ENCODE results near the gene GID8. TPM values are rescaled to one million over a fixed set of nuclear protein-coding genes. Genes with fewer than 3 reads are reported as not detected.

The GID8 gene
- total and polyA plus RNA-seq, 2 of the 4 experiments (the other 2 are of a cell fraction): 21.5 to 33.9 TPM

DNA sequence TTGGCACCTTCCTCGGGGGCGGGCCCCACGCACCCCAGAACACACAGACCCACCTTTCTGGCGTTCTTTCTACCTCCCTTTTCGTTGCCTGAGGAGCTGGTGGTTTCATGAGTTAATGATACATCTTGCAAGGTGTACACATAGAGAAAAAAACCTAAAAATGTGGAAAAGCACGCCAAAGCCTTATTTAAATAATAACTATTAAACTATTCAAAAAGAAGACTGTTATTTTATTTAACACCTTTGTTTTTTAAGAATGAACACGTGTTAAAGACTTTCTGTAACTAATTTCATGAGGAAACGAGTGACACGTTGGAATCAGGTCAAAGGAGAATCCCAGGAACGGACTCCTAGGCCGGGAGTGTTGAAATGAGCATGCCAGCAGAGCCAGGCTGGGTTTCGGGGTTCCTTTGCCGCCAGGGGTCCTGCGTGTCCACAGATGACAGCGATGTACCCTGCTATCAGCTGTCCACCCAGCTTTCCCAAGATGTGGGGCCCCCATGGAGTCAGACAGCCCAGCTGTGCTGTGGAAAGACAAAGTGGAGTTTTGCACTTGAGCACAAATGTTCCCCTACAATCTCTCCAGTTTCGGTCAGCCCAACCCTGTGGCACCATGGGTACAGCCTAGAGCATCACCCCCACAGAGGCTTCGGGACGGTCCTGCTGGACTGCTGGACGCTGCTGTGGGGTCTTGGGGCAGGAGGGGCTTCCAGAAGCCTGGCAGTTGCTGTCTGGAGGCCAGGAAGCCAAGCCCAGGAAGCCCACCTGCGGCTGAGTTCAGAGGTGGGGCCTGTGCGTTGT is 30.6 kb downstream of the GID8 start:
- CTCF ChIA-PET: no interaction called here

More for the DNA sequence above, 30.6 kb downstream of the GID8 start:
- Histone ChIP-seq H3K18ac (ENCODE audit: low read depth, low read length) (no peak overlapping the region), H3K9ac (ENCODE audit: low read depth, low read length) (no peak overlapping the region), H4K91ac (ENCODE audit: insufficient read depth, low read depth, low read length) (no peak overlapping the region), H3K27ac (ENCODE audit: insufficient read depth, low read length) (no peak overlapping the region), H3K4ac (ENCODE audit: low read depth, low read length) (no peak overlapping the region), H2AK5ac (ENCODE audit: low read depth, low read length) (no peak overlapping the region), H3K36me3 (ENCODE audit: control insufficient read depth, insufficient read depth, low read length) (no peaks in the 10 kb centered on the region), H3K4me2 (ENCODE audit: low read depth, low read length) (no peak overlapping the region), H3K4me3 (ENCODE audit: insufficient read depth, low read depth, low read length) (no peak overlapping the region), H3K9me3 (ENCODE audit: control insufficient read depth, insufficient read depth, low read length) (no peaks in the 10 kb centered on the region), H3K56ac (ENCODE audit: extremely low read depth, insufficient read depth, low read length) (no peak overlapping the region), H2AK9ac (replicated peaks; ENCODE audit: low read depth, low read length, poor library complexity) (no peak overlapping the region), H2BK20ac (ENCODE audit: low read depth, low read length) (no peak overlapping the region), H4K5ac (ENCODE audit: low read depth, low read length) (no peak overlapping the region), H2BK120ac (ENCODE audit: low read depth, low read length) (no peak overlapping the region), H2AFZ (replicated peaks; ENCODE audit: low read length, poor library complexity) (no peak overlapping the region), H3K4me1 (ENCODE audit: control insufficient read depth, insufficient read depth, low read length) (no peaks in the 10 kb centered on the region), H4K8ac (ENCODE audit: low read depth in 2 of 2, low read length in 2 of 2) (no peak overlapping the region), H3K27me3 (ENCODE audit: control insufficient read depth, insufficient read depth, low read length) (peaks cover 48% of the 10 kb centered on the region), H3K14ac (replicated peaks; ENCODE audit: low read depth, low read length) (no peak overlapping the region), H4K20me1 (ENCODE audit: insufficient read depth, low read length) (no peaks in the 10 kb centered on the region), H2BK15ac (ENCODE audit: low read depth, low read length) (no peak overlapping the region), H2BK5ac (ENCODE audit: low read depth, low read length, poor library complexity, severe bottlenecking) (no peak overlapping the region), H3K23ac (ENCODE audit: low read depth, low read length) (no peak overlapping the region), H3K9me1 (ENCODE audit: insufficient read depth, low read length) (no peaks in the 10 kb centered on the region), H3K79me1 (ENCODE audit: low read depth in 1 of 2, low read length in 2 of 2) (no peaks in the 10 kb centered on the region)
- DNase-seq: no peak
- dilution Hi-C loops (cut with HindIII; ENCODE audit: low sequenced_read_pairs, unreplicated experiment): no loop called here
- no TSS peak for BruUV-seq (replicated peaks)
- WGBS, 2 experiments (ENCODE audit: extremely low coverage in 2 of 2, insufficient read length in 1 of 2): 75% methylated on average over 3 of the region's 21 CpGs; no CpG with 5 or more reads in 1 of the 2 experiments
- in situ Hi-C loops (cut with MboI; ENCODE audit: low sequenced_read_pairs): no loop called here
- intact Hi-C loops (cut with micrococcal nuclease): no loop called here
- no peak for ATAC-seq (ENCODE audit: low read depth)
- TF ChIP-seq, protein P1, sequence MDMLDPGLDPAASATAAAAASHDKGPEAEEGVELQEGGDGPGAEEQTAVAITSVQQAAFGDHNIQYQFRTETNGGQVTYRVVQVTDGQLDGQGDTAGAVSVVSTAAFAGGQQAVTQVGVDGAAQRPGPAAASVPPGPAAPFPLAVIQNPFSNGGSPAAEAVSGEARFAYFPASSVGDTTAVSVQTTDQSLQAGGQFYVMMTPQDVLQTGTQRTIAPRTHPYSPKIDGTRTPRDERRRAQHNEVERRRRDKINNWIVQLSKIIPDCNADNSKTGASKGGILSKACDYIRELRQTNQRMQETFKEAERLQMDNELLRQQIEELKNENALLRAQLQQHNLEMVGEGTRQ (IDR thresholded peaks at IDR 0.05; ENCODE audit: low read depth, low read length): no peak
- TF ChIP-seq, protein P2, sequence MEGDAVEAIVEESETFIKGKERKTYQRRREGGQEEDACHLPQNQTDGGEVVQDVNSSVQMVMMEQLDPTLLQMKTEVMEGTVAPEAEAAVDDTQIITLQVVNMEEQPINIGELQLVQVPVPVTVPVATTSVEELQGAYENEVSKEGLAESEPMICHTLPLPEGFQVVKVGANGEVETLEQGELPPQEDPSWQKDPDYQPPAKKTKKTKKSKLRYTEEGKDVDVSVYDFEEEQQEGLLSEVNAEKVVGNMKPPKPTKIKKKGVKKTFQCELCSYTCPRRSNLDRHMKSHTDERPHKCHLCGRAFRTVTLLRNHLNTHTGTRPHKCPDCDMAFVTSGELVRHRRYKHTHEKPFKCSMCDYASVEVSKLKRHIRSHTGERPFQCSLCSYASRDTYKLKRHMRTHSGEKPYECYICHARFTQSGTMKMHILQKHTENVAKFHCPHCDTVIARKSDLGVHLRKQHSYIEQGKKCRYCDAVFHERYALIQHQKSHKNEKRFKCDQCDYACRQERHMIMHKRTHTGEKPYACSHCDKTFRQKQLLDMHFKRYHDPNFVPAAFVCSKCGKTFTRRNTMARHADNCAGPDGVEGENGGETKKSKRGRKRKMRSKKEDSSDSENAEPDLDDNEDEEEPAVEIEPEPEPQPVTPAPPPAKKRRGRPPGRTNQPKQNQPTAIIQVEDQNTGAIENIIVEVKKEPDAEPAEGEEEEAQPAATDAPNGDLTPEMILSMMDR (conservative IDR thresholded peaks at IDR 0.05; ENCODE audit: low read depth, low read length): no peak
- TF ChIP-seq POLR2A (IDR thresholded peaks at IDR 0.05; ENCODE audit: low read depth, low read length) (no peak), MXI1 (IDR thresholded peaks at IDR 0.05; ENCODE audit: borderline replicate concordance, low read depth, low read length) (no peak), RCOR1 (IDR thresholded peaks at IDR 0.05; ENCODE audit: insufficient replicate concordance, low read length) (no peak), NFE2L2 (IDR thresholded peaks at IDR 0.05; ENCODE audit: low read depth, low read length) (no peak), CHD1 (IDR thresholded peaks at IDR 0.05; ENCODE audit: low read depth, low read length) (no peak), SMC3 (IDR thresholded peaks at IDR 0.05; ENCODE audit: low read depth, low read length) (no peak), RFX5 (IDR thresholded peaks at IDR 0.05; ENCODE audit: low read depth, low read length) (no peak), BHLHE40 (IDR thresholded peaks at IDR 0.05; ENCODE audit: low read depth, low read length) (no peak), MAFK (IDR thresholded peaks at IDR 0.05; ENCODE audit: low read depth, low read length) (no peak), RAD21 (IDR thresholded peaks at IDR 0.05; ENCODE audit: low read length) (no peak), CEBPB (IDR thresholded peaks at IDR 0.05; ENCODE audit: low read depth, low read length) (no peak), MAZ (IDR thresholded peaks at IDR 0.05; ENCODE audit: borderline replicate concordance, low read depth, low read length) (no peak), FOS (IDR thresholded peaks at IDR 0.05; ENCODE audit: low read depth, low read length) (no peak)
- TF ChIP-seq, protein P3, sequence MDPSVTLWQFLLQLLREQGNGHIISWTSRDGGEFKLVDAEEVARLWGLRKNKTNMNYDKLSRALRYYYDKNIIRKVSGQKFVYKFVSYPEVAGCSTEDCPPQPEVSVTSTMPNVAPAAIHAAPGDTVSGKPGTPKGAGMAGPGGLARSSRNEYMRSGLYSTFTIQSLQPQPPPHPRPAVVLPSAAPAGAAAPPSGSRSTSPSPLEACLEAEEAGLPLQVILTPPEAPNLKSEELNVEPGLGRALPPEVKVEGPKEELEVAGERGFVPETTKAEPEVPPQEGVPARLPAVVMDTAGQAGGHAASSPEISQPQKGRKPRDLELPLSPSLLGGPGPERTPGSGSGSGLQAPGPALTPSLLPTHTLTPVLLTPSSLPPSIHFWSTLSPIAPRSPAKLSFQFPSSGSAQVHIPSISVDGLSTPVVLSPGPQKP (IDR thresholded peaks at IDR 0.05; ENCODE audit: borderline replicate concordance, low read depth, low read length): no peak
- POLR2A ChIA-PET (ENCODE audit: unreplicated experiment): no interaction called here

Data from IMR-90 (cell line).